GM12864 (cell line): ENCODE measurements around the gene ICAM1.

Experiments
- DNase-seq: peaks from one replicate; pipeline ENCODE4 v3.0.0-alpha.2; 2011; ENCODE audit warnings: low read depth
- H3K4me3 ChIP-seq: 2 replicates; pipeline ENCODE4 v1.5.1; 2011; ENCODE audit warnings: mild to moderate bottlenecking, low read depth, low read length, control low read depth
- TF ChIP-seq, protein P1 (sequence below): IDR thresholded peaks from 2 replicates; pipeline ENCODE4 v1.5.1; 2011; ENCODE audit warnings: low read depth, mild to moderate bottlenecking, moderate library complexity, low read length, control low read depth, inconsistent platforms; ENCODE audit errors: missing control alignments

The ICAM1 gene

DNA sequence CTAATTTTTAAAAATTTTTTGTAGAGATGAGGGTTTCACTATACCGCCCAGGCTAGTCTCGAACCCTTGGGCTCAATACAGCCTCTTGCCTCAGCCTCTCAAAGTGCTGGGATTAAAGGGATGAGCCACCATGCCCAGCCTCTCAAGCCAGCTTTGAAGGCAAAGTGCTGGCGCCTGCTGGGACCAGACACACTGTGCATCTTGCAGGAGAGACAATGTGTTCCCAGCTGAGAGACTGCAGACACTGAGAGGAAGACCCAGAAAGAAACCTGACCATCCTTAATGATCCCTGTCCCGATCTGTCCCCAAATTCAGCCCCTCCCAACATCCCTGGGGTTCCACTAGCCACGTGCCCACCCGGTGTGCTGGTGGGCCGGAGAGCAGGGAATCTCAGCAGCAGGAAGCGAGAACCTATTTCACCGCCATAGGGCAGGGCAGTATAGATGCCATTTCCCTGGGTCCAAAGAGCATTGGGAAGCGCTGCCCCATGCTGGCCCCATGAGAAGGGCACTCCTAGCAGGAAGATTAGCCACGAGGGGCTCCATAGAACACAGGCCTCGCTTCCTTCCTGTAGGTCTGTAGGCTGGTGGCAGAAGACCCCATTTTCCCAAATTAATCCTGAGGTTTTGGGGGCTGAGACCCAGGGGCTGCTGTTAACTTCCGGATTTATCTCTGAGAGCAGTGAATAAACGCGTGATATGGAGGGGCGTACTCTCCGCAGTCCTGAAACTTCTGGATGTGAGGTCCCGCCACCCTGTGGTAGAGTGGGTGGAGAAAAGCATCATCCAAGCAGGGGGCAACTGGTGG, 61.4 kb downstream of the ICAM1 start:
- H3K4me3 ChIP-seq: peak overlapping the region; percentile 71
- DNase-seq: no peak
- TF ChIP-seq, protein P1, sequence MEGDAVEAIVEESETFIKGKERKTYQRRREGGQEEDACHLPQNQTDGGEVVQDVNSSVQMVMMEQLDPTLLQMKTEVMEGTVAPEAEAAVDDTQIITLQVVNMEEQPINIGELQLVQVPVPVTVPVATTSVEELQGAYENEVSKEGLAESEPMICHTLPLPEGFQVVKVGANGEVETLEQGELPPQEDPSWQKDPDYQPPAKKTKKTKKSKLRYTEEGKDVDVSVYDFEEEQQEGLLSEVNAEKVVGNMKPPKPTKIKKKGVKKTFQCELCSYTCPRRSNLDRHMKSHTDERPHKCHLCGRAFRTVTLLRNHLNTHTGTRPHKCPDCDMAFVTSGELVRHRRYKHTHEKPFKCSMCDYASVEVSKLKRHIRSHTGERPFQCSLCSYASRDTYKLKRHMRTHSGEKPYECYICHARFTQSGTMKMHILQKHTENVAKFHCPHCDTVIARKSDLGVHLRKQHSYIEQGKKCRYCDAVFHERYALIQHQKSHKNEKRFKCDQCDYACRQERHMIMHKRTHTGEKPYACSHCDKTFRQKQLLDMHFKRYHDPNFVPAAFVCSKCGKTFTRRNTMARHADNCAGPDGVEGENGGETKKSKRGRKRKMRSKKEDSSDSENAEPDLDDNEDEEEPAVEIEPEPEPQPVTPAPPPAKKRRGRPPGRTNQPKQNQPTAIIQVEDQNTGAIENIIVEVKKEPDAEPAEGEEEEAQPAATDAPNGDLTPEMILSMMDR: no peak

DNA sequence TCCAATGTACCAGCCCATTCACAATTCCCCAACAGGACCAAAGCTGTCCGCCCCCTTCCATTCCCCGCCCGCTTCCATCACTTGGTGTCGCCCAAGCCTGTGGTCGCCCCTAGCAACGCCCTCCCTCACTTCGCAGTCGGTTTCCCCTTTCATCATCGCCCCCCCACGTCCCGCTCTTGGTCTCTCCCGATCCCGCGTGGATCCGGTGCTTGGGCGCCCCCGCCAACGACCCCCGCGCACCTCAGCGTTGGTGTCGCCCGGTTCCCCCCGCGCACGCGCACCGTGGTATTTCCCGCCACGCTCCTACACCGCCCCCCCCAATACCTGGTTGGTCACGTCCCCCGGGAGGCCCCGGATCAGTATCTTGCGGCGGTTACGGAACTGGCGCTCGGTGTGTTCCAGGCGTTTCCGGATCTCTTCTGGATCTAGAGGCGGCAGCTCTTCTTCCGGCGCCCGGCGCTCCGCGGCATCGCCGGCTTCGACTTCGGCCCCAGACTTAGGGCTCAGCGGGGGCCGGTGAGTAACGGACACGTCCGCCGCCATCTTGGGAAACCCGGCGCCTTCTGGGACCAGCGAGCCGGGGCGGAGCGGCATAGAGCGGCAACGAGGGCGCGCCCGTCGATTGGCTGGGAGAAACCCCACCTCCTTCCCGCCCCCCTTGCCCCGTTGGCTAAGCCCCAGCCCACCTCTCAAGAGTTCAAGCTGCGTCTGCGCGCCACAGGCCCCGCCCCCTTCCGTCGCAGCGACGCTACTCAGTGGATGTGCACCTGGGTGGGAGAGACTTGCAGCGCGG, 62.2 kb downstream of the ICAM1 start, which contains the start of gene RAVER1:
TSS of gene RAVER1 (minus strand) at position 565 of the 793 bp plus-strand sequence. CDS start at position 543, 22 bp downstream.
- TF ChIP-seq, protein P1: no peak
- peak within 1 kb of the TSS; percentile 71 for H3K4me3 ChIP-seq
- peak; percentile 90 for DNase-seq

DNA sequence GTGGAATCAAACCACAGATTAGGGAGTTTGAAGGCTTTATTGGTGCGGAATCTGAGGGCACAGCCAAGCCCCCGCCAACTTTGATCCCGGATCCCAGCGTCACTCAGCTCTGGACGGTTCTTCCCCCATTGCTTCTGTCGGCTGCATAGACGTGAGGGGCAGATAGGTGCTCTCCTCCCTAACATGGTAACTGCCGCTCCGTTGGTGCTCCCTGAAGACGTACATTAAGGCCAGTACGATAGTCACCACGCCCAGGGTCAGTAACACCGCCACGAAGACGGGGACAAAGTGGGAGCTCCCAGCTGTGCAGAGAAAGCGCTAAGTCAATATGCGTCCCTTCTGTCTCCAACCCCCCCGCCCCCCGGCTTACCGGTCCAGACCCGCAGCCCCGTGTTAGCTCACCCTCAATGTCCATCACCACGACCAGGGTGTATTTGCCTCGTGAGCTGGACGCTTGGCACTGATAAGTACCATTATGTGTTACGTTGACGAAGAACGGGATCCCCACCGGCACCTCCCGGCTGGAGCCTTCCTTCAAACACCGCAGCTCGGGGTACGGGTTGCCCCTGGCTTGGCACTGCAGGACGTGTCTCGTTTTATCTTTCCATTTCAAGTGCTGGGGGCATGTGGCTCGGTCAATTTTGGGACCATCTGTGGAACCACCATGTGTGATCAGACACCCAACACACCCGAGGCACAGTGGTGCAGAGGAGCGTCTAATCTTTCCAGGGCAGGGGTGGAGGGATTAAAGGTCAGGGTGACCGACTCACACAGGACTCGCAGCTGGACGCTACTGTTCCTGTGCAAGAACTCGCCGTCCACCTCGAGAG, 63.1 kb downstream of the ICAM1 start:
- DNase-seq: no peak
- H3K4me3 ChIP-seq: peak overlapping the region; percentile 65
- TF ChIP-seq, protein P1: no peak

DNA sequence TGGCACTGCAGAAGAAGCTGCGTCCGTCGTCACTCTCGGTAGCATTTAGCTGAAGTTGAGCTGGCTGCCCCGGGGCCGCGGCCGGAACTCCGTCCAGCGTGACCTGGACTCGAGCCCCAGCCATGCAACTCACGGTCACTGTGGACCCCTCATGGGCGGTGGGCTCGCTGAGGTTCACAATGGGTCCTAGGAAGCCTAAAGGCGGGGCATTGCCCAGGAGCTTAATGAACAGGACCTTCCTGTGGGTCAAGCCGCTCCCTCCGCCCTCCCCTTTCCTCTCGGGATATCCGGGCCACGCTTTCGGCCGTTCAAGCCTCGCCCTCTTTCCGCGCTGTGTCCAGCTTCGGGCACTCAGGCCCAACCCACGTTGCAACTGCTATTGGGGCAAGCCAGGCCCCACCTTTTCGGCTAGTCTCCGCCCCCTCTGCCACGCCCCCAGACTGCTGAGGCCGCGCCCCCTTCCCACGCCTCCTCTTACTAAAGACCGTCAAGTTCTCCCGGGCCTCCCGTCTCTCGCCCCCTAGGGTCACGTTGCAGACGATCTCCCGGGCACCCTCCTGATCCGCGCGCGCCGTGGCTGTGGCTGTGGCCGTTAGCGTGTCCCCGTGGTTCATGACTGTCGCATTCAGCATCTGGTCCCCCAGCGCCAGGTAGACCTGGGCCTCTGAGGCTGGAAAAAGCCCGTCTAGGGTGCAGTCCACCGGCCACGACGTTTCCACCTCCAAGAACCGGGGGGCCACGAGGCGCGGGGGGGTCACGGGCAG, 63.9 kb downstream of the ICAM1 start:
- no peak overlapping the region for H3K4me3 ChIP-seq
- no peak for DNase-seq
- TF ChIP-seq, protein P1: no peak

DNA sequence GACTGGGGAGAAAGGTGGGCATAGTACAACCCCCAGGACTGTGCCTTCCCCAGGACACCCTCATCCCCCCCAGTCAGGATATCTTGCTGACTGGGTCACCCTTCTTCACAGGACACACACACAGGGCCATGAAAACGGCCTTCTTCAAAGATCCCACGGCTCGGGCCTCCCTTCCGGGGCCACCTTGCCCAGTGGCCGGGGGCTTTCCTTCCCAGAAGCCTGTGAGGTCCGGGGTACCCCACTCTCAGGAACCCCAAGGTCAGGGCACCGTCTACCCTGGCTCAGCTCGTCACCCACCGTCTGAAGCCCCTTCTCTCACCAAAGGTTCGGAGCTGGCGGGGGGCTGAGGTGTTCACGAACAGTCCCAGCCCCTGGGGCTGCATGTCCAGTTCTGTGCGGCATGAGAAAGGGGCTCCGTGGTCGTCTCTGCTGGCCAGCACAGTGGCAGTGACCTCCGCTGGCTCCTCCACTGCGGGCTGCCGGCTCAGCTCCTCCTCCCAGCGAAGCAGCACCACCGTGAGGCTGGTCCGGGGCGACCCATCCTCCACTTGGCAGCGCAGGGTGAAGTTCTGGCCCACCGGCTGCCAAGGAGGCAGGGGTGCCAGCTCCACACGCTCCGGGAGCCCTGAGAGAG, 64.5 kb downstream of the ICAM1 start:
- no peak overlapping the region for H3K4me3 ChIP-seq
- DNase-seq: no peak
- TF ChIP-seq, protein P1: no peak
